Activated gamma-delta T cell treated with Interleukin-2 at 50 U/mL for 16 hours (primary cell): ENCODE results near the gene NR2C2.

Experiments used
- DNase-seq: peaks from one replicate; pipeline ENCODE4 v3.0.0-alpha.2; 2020

Gene NR2C2

DNA sequence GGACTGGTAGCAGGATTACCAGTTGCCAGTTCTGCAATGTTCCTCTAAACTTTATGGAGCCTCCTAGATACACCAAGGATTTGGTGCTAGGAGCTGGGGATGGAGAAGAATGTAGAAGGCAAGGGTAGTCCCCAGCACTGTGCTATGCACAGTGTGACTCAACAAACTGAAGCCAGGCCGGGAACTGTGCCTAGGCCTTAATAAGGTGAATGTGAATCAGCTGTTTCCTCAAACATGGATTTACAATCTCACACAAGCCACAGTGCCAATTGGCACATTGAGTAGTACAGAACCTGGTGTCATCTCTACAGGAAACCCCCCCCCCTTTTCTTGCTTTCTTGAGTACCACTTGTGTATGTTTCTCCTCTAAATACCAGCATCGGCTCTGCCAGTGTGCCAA is 85.3 kb downstream of the NR2C2 start:
- DNase-seq: no peak

DNA sequence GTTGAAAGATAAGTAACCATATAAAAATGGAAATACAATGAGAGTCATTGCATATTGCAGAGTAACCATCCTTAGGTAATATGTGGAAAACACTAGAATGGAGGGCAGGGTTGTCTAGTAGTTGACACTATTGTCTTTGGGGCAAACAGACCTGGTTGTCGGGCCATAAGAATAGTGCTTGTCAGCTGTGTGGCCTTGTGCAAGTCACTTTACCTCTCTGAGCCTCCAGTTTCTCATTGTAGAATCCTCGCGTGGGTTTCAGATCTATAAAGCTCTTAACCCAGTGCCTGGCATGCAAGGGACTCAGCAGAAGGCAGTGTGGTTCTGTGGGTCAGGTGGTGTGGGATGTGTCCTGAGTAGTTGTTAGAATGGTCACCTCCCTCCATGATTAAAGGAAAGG is 85.7 kb downstream of the NR2C2 start:
- no peak for DNase-seq

DNA sequence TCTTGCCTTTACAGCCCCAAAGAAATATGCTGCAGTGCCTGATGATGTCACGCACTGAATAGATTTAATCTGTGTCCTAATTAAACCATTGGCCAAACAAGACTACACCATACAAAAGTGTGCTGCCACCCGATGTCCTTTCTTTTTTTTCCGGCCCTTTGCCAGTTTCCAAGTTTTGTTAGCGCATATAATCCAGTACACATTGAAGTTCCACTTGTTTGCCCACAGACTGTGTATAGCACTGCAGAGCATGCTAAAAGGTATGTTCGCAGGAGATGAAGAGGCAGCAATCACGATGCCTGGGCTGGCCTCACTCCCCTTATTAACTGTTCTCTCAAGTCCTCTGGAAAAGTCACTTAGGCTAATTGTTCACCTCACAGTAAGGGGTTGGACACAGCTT is 90.9 kb downstream of the NR2C2 start:
- DNase-seq: no peak

DNA sequence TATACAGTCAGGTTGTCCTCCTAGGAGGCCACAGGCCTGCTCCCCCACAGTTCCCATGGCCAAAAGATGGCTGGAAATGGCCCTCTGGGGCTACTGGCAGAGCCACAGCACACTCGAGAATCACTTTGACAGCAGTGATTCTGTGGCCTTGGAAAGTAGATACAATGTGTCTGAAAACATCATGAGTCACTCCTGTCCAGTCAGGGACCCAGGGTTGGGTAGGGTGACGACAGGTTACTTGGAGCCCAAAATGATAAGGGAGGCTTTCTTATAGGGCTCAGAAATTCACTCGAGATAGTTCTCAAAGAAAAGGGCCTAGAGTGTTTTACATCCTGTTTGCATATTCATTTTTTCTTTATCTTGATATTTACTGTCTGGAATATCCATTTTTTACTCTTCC is 93.5 kb downstream of the NR2C2 start:
- DNase-seq: no peak

DNA sequence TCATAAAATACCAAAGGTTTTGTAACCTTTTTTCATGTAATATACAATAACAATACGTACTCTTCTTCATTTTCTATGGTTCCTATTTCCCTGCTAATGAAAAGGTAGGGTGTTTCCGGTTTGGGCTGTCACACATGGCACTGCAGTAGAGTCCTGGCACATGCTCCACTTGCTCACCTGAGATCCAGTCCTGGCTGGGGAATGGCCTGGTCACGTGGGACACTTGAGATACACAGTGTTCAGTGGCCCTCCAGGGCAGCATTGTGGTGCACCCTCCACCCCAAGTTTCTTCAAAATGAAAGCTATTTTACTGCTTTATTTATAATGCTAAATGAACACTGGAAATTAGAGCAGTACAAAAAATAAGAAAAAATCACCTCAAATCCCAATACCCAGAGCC is 94.6 kb downstream of the NR2C2 start:
- DNase-seq: no peak

DNA sequence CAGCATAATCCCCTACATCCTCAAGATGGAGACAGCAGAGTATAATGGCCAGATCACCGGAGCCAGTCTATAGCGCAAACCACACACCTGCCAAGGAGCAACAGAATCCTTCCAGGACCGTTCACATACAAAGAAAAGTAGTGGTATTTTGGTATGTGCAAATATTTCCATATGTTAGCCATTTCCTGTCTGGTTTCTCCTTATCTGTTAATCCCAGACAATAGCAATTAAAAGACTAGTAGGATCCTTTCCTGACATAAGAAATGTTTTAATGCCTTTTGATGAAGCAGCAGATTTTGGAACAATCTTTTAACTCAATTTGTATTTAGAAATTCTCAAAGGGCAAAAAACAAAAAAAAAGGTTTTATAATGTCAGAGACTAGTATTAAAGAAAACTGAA is 95.6 kb downstream of the NR2C2 start:
- no peak for DNase-seq

DNA sequence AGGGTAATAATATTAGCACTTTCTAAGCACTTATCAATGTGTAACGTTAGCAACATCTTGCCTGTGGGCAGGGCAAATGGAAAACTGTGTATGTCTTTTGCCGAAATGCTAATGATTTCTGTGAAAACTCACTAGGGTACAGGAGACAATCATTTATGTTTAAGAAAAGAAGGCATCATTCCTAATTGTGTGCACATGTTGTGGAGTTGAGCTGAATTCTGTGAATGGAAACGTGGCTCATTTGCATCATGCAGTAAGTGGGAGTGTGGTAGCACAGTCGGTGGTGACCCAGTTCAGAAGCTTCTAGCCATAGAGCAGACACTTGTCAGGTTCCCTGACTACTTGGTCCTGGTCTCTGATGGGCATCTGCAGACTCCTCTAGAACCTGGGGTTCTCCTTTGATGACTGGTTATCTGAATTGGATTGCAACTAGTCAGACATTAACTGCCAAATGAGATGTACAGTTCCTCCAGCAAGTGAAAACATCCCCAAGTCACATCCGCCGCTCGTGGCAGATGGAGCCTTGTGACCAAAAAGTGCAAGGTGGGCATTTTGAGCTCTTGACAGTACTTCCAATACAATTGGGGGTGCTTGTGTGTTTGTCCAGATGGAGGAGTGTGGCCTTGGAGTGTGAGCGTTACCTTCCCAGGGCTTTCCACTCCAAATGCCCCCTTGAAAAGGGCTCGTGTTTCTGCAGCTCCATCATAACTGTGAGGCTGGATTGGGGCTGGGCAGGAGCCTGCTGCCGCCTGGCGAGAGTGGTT is 96.2 kb downstream of the NR2C2 start:
- no peak for DNase-seq

DNA sequence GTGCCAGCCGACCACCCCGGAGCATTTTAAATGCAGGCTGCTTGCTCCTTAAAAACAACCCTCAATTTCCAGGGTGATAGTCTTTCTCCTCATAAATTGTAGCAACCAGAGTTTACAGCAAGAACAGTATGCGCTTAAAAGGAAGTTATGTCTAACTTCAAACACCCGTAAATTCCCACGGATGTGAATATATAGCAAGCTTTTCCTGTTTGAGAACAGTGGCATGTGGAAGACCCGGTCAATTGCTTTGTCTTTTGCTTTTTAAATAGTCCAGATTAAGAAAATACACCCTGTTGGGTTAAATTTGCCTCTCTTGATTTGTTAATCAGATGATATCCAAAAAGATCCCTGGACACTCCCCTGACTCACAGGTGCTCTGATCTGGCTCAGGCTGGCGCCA is 96.9 kb downstream of the NR2C2 start:
- no peak for DNase-seq

DNA sequence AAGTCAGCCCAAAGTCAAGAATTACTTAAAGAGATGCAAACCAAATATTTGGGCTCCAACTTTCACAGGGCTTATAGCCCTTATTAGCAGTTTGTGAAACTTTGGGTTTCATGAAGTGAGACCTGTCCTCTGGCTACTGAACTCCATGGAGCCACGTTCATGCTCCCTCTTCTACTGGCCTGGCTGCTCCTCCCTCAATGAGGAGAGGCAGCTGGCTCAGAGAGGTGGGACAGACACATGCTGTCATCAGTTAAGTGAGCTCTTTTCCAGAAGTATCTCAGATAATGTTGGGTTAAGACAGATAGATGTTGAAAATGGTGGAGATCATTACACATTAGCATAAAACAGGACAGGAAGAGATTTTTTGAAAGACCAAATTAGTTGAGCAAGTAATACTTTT is 98.3 kb downstream of the NR2C2 start:
- no peak for DNase-seq

DNA sequence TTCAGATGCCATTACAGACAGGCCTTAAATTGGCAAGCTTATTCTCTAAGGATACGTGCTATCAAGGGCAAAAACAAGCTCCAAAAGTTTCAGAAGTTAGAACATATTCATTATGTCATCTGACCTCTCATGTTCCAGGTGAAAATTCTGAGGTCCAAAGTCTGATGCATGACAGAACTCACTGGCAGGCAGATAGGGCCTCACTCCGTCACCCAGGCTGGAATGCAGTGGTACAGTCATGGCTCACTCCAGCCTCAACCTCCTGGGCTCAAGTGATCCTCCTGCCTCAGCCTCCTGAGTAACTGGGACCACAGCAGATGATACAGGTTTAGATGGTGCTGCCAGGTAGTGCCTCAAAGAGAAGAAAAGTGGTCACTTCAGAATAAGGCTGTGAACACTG is 102.2 kb downstream of the NR2C2 start:
- no peak for DNase-seq

DNA sequence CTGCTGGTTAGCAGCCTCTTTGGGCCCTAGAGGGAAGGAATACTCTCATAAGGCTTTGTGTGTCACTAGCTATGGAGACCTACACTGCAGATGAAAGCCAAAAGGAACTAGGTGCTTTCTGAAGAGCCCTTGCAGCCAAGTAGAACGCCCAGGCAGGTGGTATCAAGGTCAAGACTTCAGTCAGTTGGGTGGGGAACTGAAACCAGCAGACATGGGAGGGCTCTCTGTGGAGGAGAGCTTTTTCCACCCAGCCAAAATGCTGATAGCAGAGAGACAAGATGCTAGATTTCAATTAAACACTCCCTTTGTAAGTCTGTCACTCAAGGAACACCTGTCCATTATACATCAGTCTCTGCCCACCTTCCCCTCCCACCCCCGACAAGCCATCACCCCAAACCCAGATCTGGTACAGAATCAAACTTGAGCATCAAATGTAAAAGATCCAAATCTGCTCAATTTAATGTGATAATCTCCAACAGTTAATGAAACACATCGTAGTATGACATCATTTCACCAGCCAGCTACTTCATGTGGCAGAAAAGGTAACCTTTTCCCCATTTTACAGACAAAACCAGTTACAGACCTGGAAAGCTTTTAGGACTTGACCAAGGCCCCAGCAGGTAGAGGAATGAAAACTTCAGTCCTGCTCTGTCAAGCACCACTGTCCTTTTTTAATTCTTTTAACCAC is 103.2 kb downstream of the NR2C2 start:
- no peak for DNase-seq

DNA sequence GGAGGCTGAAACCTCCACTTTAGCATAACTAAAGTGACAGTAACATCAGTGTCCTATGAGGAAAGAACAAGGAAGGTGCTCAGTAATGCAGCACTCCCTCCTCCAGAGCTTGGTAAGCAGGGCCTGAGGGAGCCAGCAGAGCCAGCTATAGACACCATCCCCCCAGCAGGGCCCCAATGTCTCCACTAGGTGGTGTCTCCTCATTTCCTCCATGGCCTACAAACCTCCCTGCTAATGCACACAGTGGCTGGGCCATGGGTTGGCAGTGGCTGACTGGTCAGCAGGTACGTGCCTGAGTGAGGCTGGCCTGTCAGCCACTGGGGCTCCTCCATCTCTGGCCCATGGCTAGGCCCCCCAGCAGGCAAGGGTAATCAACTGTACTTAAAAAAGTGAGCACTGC is 104.1 kb downstream of the NR2C2 start:
- peak; percentile 31 for DNase-seq

DNA sequence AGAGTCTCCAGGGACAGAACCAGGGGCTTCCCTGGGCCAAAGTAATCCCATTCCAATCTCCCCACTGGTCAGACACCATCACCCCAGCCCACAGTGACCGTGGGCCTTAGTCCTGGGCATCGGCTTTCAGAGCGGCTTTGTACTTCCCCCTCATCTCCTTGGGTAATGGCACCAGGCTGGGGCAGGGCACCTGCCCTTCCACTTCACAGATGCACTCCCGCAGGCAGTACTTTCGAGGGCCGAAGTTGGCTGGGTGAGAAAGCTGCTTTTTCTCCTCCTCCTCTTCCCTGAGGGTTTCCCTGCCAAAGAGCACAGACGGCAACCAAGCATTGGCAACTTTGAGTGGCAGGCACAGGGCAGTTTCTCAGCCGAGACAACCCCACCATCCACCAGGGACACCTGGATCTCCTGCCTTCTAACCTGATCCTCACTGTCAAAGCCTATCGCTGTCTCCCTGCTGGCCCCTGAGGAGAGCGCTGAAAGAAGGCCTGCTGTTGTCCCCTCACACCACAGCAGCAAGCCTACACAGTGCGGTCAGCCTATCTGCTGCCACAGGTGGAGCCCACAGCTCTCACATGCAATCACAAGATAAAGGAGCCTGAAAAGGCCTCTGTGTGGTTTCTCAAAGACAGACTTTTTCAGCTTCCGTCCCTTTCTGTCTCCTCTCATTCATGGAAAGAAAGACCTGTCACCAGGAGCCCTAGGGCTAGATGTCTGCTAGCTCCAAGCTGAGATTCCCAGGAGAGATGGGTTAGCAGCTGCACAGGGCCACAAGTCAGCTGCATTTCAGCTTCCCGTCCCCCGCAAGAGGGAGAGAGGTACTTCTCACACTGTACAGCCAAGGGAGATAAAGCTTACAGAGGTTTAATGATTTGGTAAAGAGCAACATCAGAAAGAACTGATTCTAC is 105.2 kb downstream of the NR2C2 start:
- no peak for DNase-seq

DNA sequence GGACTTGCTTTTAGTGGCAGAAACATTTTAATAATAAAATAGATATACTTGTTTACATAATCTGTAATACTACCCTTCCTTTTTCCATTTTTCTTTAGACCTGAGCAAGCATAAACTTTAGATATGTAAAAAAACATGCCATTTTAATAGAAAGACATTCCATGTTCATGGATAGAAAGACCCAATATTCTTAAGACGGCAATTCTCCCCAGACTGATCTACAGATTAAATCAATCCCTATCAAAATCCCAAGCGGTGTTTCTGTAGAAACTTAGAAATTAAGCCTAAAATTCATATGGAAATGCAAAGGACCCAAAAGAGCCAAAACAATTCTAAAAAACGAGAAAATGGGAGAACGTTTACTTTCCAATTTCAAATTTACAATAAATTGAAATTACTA is 106.2 kb downstream of the NR2C2 start:
- no peak for DNase-seq

DNA sequence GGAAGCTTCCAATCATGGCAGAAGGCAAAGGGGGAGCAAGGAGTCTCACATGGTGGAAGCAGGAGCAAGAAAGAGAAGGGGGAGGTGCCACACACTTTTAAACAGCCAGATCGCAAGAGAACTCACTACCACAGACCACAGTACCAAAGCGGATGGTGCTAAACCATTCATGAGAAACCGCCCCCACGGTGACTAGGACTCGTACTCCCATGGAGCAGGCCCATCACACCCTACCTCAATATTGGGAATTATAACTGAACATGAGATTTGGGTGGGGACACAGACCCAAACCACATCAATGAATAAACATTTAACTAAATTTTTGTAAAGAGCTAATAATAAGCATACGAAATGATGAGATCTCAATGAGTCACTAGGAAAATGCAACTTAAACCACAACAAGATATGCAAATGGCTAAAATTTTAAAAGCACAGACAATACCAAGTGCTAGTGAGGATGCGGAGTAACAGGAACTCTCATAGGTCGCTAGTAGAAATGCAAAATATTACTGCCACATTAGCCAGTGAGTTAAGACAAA is 107.7 kb downstream of the NR2C2 start:
- DNase-seq: peak; percentile 41

DNA sequence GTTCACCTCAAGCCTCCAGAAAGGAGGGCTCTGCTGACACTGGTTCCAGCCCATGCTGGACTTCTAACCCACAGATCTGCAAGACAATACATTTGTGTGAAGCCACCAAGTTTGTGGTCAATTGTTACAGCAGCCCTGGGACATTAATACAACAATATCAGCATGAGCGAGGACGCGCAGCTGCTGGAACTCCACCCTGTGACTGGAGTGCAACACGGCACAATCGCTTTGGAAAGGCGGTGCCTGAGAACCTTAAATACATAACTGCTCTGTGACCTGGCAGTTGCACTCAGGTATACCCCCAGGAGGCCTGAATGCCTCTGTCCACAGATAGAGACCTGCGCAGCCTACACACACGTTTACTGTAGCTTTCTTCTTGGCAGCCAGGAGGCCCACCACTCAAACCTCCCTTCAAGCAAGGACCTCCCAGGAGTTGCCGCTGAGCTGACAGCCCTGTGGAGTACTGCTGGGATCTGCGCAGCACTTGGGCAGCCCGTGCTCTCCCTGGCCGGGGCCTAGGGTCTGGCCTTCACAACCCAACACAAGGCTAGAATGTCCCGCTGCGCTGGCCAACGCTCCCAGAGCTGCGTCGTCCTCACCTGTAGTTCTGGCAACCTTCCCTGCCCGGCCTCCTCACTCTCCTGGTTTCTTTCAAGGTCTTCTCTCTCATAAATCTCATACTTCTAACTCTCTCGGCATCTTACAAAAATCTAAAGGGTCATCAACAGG is 109.5 kb downstream of the NR2C2 start:
- no peak for DNase-seq

DNA sequence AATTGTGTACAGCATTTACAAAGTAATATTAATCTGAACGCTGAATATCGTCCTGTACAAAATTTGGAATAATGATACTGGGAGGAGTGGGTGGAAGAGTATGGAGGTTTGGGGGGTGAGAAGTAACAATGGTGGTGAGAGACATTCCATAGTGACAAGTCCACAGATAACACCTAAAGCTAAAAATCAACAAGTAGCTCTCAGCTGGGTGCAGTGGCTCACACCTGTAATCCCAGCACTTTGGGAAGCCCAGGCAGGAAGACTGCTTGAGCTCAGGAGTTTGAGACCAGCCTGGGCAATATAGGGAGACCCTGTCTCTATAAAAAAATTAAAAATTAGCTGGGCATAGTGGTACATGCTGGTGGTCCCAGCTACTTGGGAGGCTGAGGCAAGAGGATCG is 112.6 kb downstream of the NR2C2 start:
- no peak for DNase-seq

DNA sequence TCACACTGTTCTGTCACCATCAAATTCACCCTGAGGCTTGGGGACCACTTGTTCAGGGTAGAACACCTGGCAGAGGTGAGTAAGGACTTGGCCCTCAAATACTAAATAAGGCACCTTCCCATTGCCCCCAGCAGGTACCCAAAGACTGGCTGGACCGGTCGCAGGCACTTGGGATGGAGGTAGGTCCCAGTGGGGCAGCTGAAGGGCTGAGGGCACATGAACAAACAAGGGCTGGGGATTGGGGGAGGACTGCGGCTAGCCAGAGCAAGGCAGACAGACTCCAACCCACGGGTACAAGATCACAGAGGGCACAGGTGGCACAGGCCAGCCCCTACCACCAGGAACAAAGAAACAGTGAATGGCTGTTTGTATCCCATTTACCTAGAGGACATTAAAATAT is 115.9 kb downstream of the NR2C2 start:
- no peak for DNase-seq

DNA sequence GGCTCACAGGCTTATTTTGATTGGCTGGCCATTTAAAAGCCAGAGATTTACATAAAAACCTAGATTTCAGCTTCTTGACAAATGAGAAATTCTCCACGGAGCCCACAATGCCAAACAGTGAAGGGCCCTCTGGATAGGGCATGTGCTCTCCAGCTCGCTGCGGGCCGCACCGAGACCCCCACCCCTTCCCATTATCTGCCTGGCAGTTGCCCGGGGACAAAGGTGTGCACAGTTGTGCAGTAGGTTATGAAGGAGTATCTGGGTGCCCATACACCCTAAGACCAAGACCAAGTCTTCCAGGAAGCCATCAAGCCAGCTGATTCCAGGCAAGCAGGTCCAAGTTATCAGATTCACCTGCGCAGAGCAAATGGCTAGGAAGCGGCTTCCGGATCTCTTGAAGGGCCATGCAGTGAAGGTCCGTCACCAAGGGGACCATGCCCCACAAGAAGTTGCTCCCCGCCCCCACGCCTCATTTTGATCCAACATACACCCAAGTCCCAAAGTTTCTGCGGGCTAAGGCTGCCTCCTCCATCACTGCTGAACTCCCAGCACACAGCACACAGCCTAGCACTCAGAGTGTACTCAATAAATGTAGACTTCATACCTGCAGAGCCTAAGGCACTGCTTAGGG is 116.4 kb downstream of the NR2C2 start:
- no peak for DNase-seq

DNA sequence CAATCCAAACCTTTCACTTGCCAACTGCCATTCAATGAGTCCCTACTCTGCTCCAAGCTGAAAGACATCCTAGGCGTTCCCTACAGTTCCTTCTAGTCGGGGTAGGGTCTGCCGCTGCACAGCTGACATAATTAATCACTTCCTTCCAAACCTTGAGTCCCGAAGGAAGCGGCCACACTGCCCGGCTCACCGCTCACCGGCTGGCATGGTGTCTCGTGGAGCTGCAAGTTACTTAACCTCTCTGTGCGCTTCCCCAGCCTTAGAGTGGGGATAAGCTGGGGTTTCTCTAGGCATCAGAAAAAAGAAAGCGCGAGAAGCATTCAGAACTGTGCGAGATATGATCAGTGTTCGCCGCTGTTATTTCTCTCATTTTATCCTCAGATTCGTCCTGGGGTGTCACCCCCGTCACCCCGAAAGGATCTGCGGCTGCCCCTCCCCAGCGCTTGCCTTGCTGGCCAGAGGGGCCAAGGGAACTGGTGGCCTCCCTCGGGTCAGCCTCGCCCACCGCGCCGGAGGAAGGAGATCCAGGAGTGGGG is 117.0 kb downstream of the NR2C2 start:
- DNase-seq: no peak

DNA sequence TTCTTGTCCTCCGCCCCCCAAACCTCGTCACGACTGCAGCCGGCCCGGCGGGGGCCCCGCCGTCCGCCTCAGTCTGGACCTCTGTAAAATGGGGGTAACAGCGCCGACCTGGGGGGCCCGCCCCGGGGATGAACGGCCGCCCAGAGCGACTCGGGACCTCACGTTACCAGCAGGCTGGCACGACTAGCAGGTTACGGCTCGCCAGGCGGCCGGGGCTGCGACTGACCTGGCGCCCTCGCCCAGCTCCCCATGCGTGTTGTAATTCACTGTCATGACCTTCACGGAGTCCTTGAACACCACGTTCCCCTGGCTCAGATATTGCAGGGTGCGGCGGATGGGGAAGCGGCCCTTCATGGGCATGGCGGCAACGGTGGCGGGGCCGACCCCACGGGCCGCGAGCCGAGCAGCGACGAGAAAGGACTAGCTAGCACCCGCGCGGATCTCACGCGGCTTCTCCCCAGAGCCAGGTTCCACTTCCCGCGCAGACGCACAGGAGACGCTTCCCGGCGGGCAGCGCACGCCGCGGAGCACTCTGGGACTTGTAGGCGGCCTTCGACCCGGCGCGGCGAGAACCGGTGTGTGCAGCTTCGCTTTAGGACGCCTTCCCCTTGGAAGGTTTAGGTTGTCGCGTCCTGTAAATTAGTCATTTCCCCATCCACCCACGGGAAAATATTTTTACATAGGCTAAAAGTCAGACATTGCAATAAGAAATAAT is 117.6 kb downstream of the NR2C2 start, which contains the start of gene MRPS25:
Gene MRPS25, minus strand, starts transcription at position 481 of the 715 bp plus-strand sequence. Its CDS starts 121 bp downstream, at position 360.
- DNase-seq: peak; percentile 85
